Limb (tissue), 2 donors: ENCODE data around the gene ST8SIA4.
A peak's percentile ranks its signal among the peaks of the same experiment; 100 is the strongest.

Source experiments
- DNase-seq, 2 donors: peaks; one replicate each; pipeline ENCODE4 v3.0.0-alpha.2; 2016; ENCODE audit errors: extremely low spot score in 2 of 2

Gene ST8SIA4

DNA sequence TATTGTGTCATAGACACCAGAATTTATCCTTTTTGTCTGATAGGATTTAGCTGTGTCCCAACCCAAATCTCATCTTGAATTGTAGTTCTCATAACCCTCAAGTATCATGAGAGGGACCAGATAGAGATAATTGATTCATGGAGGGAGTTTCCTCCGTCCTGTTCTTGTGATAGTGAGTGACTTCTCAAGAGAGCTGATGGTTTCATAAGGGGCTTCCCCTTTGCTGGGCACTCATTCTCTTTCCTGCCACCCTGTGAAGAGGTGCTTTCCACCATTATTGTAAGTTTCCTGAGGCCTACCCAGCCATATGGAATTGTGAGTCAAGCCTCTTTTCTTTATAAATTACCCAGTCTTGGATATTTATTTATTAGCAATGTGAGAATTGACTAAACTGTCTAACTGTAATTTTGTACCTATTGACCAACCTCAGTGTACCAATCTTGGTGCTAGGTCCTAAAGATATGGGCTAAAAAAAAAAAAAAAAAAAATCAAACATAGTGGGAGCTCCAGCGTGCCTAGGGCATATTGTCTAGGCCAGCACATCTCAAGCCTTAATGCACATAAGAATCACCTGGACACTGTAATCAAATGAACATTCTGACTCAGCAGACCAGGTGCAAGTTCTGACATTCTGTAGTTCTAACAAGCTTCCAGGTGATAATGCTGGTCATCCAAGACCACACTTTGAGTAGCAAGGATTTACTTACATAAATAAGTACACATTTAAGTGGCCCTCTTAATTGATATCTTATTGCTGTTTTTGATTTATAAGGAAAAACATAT, 30.5 kb downstream of the ST8SIA4 start:
- no peak for DNase-seq

- DNase-seq, result no peak
Measured at GRCh38 chr5:100867039-100867562, 36.0 kb downstream of the ST8SIA4 start.

- no peak for DNase-seq
Measured at GRCh38 chr5:100864931-100865330, 38.2 kb downstream of the ST8SIA4 start.

DNA sequence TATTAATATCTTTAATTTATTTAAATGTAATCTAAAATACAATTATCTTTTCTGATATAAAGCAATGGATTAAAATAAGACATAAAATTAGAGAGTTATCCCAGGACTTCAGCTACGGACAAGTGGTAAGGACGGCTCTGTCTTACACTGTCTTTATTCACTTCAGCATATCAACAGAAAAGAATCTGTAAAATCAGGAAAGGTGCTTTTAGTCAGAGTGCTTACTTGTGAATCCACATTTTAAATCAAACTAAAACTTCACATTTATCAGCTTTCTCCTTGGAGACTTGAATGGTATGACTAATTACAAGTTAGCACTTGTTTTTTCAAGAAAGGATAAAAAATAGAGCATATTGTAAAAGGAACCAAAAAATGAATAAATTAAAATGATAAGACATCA, 39.3 kb downstream of the ST8SIA4 start:
- no peak for DNase-seq

GRCh38 chr5:100861148-100861547, 41.9 kb downstream of the ST8SIA4 start:
- DNase-seq, result no peak

DNA sequence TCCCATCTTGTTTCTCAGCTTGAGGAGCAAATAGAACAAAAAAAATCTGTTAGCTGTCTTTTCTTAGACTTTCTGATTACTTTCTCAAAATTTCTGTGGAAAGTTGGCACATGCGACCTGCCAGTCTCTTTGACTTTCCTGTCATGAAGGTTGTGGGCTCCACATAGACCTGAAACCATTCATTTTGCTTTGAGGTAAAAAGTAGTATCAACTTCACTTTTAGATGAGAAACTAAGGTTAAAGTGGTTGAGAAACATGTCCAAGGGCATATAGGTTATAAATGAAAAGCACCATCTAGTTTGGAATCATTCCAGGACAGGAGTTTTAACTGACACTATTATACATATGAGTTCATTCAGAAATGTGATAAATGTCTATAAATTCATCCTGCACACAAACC, 42.7 kb downstream of the ST8SIA4 start:
- no peak for DNase-seq

DNA sequence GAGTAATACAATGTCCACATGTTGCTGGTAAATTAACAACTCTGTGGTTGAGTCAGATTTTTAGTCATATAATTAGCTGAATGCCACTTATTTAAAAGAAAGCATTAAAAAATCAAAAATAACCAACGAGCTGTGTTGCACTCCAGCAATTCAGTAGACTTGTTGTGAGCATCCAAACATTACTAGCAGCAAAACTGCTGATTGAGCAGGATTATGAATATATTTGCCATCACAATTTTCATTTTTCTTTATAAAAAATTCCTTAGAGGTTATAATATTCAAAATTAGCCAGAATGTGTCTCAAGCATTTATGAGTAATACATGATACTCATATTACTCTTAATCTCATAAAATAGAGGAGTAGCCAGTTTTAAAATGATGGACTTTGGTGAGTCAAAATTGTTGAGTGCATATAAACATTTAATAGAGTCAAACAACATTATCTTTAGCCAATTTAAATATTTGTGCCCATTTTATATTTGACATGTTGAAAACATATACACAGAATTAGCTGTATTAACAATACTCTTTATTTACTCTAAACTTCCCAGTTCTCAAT, 44.0 kb downstream of the ST8SIA4 start:
- no peak for DNase-seq

GRCh38 chr5:100856462-100856861, 46.6 kb downstream of the ST8SIA4 start:
- no peak for DNase-seq

DNA sequence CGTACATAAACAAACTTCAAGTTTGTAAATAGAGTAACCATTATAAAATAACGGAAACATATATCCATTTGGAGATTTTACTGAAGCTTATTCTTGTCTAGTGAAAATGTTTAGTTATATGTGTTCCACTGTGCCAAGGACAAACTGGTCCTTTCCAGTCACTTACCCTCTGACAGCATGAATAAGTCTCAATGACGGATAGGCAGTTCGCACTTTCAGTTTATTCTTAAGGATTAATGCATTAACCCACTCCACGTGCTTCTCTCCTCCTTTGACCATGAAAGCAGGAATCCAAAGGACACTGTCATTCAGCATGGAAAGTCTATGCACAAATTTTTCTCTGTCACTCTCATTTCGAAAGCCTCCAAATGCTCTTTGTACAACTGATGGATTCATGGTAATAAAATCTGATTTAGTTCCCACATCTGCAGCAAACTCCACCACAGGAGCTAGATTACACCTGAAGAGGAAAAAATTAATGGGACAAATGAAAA, 47.1 kb downstream of the ST8SIA4 start:
- DNase-seq, result no peak

DNA sequence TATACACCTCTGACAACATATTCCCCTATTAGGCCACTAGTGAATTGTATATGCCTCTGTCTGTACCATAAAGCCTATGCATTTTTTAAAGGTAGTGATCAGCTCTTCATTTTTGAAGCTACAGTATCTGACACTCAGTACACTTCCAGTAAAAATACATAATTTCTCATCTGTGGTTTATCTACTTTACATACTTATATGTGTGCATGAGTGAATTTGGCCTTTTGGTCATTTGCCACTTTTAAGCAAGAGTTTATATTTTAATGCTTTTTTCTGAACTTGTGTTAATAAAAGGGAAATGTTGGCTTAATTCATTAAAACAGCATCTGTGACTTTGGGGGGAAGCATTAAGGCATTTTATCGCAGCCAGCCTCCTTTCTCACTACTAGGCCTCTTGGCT, 47.8 kb downstream of the ST8SIA4 start:
- DNase-seq, result no peak

DNA sequence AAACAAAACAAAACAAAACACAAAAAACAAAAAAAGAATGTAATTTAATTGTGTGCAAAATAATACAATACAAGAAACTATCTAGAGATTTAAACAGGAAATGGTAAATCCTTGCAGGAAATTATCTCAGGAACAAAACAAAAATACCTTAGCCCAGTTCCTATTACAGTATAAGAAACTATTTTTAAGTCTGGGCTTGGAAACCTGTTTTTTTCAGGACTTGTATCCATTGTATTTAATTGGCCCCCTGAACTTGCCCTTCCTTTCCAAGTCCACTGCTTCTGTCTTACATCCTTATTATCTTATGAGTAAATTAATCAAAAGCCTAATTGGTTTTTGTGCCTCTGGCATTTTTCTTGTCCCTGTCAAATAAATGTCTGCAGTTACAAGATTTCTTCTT, 48.5 kb downstream of the ST8SIA4 start:
- no peak for DNase-seq

- DNase-seq, result no peak
Measured at GRCh38 chr5:100853582-100853981, 49.5 kb downstream of the ST8SIA4 start.

DNA sequence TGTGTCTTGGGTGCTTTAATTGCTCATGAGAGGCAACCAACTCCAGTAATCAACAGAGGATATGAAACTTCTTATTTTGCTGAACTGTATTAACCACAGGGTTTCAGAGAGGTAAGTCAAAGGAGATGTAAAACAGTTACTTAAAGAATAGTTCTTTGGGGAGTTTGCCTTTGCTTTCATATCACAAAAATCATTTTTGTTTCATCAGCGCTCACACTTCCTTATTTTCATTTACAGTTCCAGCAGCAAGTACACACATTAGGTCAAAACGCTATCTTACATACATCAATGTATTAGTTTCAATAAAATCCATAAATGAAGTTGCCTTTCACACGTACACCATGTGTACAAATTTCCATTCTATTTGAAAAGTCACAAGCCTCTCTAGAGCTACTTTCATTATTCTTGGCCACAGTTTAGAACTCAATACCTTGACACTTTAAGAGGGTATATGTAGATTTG, 50.1 kb downstream of the ST8SIA4 start:
- no peak for DNase-seq

- DNase-seq, result no peak
Measured at GRCh38 chr5:100852051-100852450, 51.0 kb downstream of the ST8SIA4 start.

DNA sequence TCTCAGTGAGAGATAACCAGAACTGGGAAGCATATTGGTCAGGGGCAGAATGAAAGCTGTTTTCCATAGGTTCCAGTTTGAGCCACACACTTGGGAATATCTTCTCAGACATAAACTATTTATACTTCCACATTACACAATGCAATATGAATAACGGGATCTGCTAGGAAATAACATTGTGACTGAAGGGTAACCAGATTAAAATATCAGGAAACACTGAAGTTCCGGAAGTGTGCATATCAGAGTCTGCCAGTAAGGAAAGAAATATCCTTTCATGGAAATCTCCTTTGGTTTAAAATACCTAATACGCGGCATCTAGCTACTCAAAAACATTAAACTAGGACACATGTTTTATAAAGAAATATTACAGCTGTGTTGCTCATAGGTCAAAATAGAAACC, 56.3 kb downstream of the ST8SIA4 start:
- DNase-seq, result peak in 1 of 2 donors; percentile 71

DNA sequence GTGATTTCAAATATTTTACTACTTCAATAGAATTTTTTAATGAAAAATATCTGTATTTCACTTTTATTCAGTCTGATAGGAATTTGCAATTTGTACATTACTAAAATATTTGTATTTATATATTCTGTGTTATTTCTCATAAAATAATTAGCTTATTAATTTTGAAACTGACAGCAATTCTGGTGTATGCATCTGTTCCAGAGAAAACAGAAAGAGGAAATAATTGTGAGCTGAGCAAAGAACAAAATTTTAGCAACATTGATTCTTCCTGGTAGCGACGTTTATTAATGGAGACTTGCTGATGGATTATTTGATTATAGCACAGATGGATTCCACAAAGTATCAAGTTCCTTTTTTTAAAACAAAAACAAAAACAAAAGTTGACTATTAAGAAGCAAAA, 61.0 kb downstream of the ST8SIA4 start:
- DNase-seq, result no peak

- no peak for DNase-seq
Measured at GRCh38 chr5:100841358-100842076, 61.6 kb downstream of the ST8SIA4 start.

DNA sequence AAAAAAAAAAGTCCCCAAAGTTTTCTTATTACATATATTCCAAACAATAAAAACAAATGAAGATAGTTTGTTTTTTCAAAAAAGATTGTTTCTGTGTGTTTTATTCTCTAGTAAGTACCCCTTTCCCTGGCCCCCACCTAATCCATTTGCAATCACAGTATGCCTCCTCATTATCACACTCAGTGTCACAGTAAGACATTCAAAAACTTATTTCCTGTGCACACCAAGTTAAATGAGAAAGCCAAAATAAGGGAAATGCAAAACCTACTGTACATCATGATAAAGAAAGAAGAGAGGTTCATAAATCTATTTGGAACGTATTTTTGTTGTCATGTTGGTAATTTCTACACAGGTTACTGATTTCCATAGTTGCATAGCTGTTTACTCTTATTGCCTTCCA, 62.3 kb downstream of the ST8SIA4 start:
- DNase-seq, result no peak

DNA sequence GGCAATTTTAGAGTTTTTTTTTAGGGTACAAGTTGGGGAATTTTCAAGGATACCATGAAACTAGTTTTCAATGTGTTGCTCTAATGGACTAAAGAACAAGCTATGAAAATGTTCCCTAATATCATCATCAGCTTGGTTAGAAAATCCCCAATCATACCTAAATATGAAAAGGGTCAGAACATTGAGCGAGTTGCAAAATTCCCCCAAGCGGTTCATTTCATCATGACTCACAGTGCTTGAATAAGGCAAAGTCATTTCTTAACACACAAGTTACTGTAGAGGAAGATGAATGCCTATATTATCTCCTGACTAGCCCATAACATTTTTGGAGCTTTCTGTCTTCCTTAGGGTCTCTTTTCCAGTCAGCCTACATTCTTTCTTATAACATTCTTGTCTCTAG, 62.7 kb downstream of the ST8SIA4 start:
- DNase-seq, result no peak

GRCh38 chr5:100838048-100838473, 65.0 kb downstream of the ST8SIA4 start:
- DNase-seq, result no peak

- no peak for DNase-seq
Measured at GRCh38 chr5:100834519-100834918, 68.6 kb downstream of the ST8SIA4 start.
